Measurements from ENCODE around the gene GNAI2.

GNAI2 gene

GRCh38 chr3:50193286-50193685, 42.7 kb upstream of the GNAI2 start:
- DNase-seq (ENCODE audit: low spot score): no peak
- TF ChIP-seq, protein P1, sequence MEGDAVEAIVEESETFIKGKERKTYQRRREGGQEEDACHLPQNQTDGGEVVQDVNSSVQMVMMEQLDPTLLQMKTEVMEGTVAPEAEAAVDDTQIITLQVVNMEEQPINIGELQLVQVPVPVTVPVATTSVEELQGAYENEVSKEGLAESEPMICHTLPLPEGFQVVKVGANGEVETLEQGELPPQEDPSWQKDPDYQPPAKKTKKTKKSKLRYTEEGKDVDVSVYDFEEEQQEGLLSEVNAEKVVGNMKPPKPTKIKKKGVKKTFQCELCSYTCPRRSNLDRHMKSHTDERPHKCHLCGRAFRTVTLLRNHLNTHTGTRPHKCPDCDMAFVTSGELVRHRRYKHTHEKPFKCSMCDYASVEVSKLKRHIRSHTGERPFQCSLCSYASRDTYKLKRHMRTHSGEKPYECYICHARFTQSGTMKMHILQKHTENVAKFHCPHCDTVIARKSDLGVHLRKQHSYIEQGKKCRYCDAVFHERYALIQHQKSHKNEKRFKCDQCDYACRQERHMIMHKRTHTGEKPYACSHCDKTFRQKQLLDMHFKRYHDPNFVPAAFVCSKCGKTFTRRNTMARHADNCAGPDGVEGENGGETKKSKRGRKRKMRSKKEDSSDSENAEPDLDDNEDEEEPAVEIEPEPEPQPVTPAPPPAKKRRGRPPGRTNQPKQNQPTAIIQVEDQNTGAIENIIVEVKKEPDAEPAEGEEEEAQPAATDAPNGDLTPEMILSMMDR (IDR thresholded peaks at IDR 0.05; ENCODE audit: extremely low read depth, missing control alignments): no peak

GRCh38 chr3:50193746-50194127, 42.3 kb upstream of the GNAI2 start:
- TF ChIP-seq, protein P1 (IDR thresholded peaks at IDR 0.05; ENCODE audit: extremely low read depth, missing control alignments): no peak
- DNase-seq (ENCODE audit: low spot score): no peak

DNA sequence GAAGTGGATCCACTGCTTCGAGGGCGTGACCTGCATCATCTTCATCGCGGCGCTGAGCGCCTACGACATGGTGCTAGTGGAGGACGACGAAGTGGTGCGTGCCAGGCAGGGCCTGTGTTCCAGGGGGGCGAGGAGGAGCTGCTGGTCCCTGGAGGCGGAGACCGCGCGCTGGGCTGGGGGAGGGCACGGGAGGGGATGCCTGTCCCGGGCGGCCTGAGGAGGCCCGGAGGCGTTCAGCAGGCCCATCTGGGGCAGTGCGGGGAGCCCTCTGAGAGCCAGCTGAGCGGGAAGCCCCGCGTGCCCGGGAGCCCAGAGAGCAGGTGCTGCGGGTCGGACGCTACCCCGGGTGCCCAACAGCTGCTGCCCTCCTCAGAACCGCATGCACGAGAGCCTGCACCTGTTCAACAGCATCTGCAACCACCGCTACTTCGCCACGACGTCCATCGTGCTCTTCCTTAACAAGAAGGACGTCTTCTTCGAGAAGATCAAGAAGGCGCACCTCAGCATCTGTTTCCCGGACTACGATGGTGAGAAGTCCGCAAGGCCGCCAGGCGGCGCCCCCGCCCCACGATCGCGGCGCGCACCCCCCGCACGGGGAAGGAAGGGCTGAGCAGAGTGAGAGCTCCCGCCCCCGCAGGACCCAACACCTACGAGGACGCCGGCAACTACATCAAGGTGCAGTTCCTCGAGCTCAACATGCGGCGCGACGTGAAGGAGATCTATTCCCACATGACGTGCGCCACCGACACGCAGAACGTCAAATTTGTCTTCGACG, 41.7 kb upstream of the GNAI2 start:
- DNase-seq (ENCODE audit: low spot score): peak; percentile 91
- TF ChIP-seq, protein P1 (IDR thresholded peaks at IDR 0.05; ENCODE audit: extremely low read depth, missing control alignments): peak; percentile 73

GRCh38 chr3:50194903-50195500, 41.0 kb upstream of the GNAI2 start:
- DNase-seq (ENCODE audit: low spot score): peak; percentile 71
- TF ChIP-seq, protein P1 (IDR thresholded peaks at IDR 0.05; ENCODE audit: extremely low read depth, missing control alignments): no peak

- TF ChIP-seq, protein P1 (IDR thresholded peaks at IDR 0.05; ENCODE audit: extremely low read depth, missing control alignments): no peak
- DNase-seq (ENCODE audit: low spot score): no peak
Measured at GRCh38 chr3:50195501-50196252, 40.3 kb upstream of the GNAI2 start.

DNA sequence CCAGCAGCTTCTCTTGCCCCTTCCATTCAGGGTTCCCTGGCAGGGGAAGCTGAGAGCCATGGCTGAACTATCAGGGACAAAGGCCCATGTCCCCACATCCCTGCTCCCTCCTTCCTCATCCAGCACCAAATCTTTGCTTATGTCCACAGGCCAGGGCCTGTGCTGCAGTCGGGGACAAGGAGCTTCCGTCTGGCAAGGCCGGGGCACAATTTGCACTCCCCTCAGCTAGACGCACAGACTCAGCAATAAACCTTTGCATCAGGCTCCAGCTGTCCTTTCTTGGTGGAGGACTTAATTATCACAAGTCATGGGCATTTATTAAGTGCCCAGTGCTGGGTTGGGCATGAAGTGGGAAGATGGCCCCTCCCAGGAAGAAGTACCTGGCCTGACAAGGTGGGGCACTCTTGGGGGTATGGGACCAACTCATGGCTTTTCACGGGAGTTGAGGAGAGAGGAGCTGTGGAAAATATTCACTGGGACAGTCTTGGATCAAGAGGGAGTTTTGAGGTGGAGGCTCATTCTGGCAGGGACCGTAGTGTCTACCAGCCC, 39.7 kb upstream of the GNAI2 start:
- TF ChIP-seq, protein P1 (IDR thresholded peaks at IDR 0.05; ENCODE audit: extremely low read depth, missing control alignments): no peak
- no peak for DNase-seq (ENCODE audit: low spot score)
